Peyer's patch (tissue), 4 donors: ENCODE measurements around the gene PDGFA.

Source experiments
- POLR2A ChIP-seq, 2 donors: fragments of 450-650 bp; IDR thresholded peaks; one replicate each; pipeline ENCODE4 v1.5.1; 2017; ENCODE audit warnings: antibody characterized with exemption in 2 of 2, mild to moderate bottlenecking in 2 of 2, moderate library complexity in 2 of 2
- TF ChIP-seq, protein P1 (sequence below), 6 experiments: fragments of 450-650 bp in 4 of 6; fragments of 200-600 bp in 2 of 6; sonication (generic) in 1 of 6; IDR thresholded peaks; one replicate each; pipeline ENCODE4 v1.5.1; 2017 to 2019; ENCODE audit warnings: antibody characterized with exemption in 6 of 6, mild to moderate bottlenecking in 3 of 6, moderate library complexity in 1 of 6

DNA sequence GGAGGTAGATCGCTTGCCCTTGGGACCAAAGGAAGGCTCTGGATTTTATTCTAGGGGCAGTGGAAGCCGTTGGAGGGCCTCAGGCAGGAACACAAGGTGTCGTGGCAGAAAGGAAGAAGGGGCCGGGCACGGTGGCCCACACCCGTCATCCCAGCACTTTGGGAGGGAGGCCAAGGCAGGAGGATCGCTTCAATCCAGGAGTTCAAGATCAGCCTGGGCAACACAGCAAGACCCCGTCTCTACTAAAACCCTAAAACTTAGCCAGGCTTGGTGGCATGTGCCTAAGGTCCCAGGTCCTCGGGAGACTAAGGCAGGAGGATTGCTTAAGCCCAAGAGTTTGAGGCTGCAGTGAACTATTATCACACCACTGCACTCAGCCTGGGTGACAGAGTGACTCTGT lies 5.2 kb upstream of the PDGFA start:
- no peak for TF ChIP-seq POLR2A (IDR thresholded peaks at IDR 0.05)
- TF ChIP-seq, protein P1, sequence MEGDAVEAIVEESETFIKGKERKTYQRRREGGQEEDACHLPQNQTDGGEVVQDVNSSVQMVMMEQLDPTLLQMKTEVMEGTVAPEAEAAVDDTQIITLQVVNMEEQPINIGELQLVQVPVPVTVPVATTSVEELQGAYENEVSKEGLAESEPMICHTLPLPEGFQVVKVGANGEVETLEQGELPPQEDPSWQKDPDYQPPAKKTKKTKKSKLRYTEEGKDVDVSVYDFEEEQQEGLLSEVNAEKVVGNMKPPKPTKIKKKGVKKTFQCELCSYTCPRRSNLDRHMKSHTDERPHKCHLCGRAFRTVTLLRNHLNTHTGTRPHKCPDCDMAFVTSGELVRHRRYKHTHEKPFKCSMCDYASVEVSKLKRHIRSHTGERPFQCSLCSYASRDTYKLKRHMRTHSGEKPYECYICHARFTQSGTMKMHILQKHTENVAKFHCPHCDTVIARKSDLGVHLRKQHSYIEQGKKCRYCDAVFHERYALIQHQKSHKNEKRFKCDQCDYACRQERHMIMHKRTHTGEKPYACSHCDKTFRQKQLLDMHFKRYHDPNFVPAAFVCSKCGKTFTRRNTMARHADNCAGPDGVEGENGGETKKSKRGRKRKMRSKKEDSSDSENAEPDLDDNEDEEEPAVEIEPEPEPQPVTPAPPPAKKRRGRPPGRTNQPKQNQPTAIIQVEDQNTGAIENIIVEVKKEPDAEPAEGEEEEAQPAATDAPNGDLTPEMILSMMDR (IDR thresholded peaks at IDR 0.05), result no peak
